Lung (tissue), 12 donors: ENCODE results near the gene KANTR. TPM values are rescaled to one million over a fixed set of nuclear protein-coding genes. Genes with fewer than 3 reads are reported as not detected.

Source experiments
- ATAC-seq: fragments of 200-7000 bp; cut with Tn5 transposase; one replicate; pipeline ENCODE4 v1.9.1; 2020; ENCODE audit warnings: moderate number of reproducible peaks; ENCODE audit not compliant: insufficient read depth, low FRiP score
- DNase-seq, 3 donors: peaks; one replicate each; pipeline ENCODE4 v3.0.0-alpha.2; 2013 to 2017
- H3K27ac ChIP-seq, 2 donors: one replicate each; pipeline ENCODE4 v1.5.1; 2013; ENCODE audit warnings: mild to moderate bottlenecking in 2 of 2, moderate library complexity in 2 of 2, control low read depth in 1 of 2, inconsistent platforms in 1 of 2, low read depth in 1 of 2, low read length in 1 of 2
- H3K27me3 ChIP-seq, 3 donors: one replicate each; pipeline ENCODE4 v1.5.1; 2013; ENCODE audit warnings: low read length in 2 of 3; ENCODE audit not compliant: control insufficient read depth in 3 of 3, insufficient read depth in 3 of 3
- H3K36me3 ChIP-seq, 4 donors: one replicate each; pipeline ENCODE4 v1.5.1; 2013; ENCODE audit warnings: low read length in 4 of 4, mild to moderate bottlenecking in 1 of 4, moderate library complexity in 1 of 4; ENCODE audit not compliant: control insufficient read depth in 4 of 4, insufficient read depth in 4 of 4
- H3K4me1 ChIP-seq, 5 donors: one replicate each; pipeline ENCODE4 v1.5.1; 2013; ENCODE audit warnings: low read length in 5 of 5, mild to moderate bottlenecking in 2 of 5, moderate library complexity in 1 of 5; ENCODE audit not compliant: control insufficient read depth in 5 of 5, insufficient read depth in 5 of 5
- H3K4me3 ChIP-seq: one replicate; pipeline ENCODE4 v1.5.1; 2013; ENCODE audit warnings: mild to moderate bottlenecking, control low read depth, moderate library complexity
- H3K9ac ChIP-seq, 2 donors: one replicate each; pipeline ENCODE4 v1.5.1; 2013; ENCODE audit warnings: low read length in 2 of 2, control low read depth in 1 of 2; ENCODE audit not compliant: insufficient read depth in 1 of 2
- H3K9me3 ChIP-seq, 4 donors: one replicate each; pipeline ENCODE4 v1.5.1; 2013; ENCODE audit warnings: low read length in 3 of 4, mild to moderate bottlenecking in 1 of 4, moderate library complexity in 1 of 4; ENCODE audit not compliant: control insufficient read depth in 4 of 4, insufficient read depth in 3 of 4
- WGBS, 2 donors: extraction: QIAGEN DNeasy Blood & Tissue Kit; methylation state at CpG; one replicate each; pipeline ENCODE4 v1.1.7; 2013; 5-methylcytosine and 5-hydroxymethylcytosine counted together
- polyA plus RNA-seq, 2 donors: library from polyadenylated mRNA; stranded (reverse); fragments of 200-250 nt; gene quantifications; one replicate each; pipeline ENCODE4 v1.2.1, GENCODE V29; 2013
- total RNA-seq, 2 donors: library from RNA; depleted of rRNA in 1 of 2; stranded (reverse); fragments of >200 nt in 1 of 2; gene quantifications; one replicate each; pipeline ENCODE4 v1.2.1, GENCODE V29; 2014 to 2021
- TF ChIP-seq, protein P1 (sequence below): IDR thresholded peaks from 2 replicates; pipeline ENCODE4 v1.5.1; 2012; ENCODE audit warnings: mild to moderate bottlenecking; ENCODE audit errors: control extremely low read depth, extremely low read depth
- donor health status: control.
- donor health status: control.
- donor health status: Bipolar disorder and iron deficiency.
- donor health status: healthy.
- donor health status: DM: yes; HTN: yes; CAD: no.

KANTR gene
- total and polyA plus RNA-seq, 4 donors: 1.4 to 30.5 (median 9.7) TPM

DNA sequence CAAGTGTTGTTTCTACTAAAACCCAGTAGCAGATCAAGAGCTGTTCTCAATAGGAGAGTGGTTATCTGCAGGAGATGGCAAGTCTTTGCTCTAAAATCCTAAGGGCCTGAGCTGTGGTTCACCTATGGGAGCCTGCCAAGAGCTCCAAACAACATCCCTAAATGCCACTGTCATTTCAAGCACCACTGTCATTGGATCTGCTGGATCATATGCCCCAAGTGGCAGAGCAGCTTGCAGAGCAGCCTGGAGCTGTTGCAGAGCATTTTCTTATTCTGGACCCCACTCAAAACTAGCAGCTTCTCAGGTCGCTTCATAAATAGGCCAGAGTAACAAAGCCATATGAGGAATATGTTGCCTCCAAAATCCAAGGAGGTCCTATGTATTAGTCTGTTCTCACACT, 59.6 kb downstream of the KANTR start:
- H3K36me3 ChIP-seq: no peaks in the 10 kb centered on the region
- H3K27me3 ChIP-seq: peaks cover 0 to 22% (median 7%) of the 10 kb centered on the region in 3 donors
- H3K9ac ChIP-seq: no peak overlapping the region
- no peak overlapping the region for H3K4me3 ChIP-seq
- no peaks in the 10 kb centered on the region for H3K4me1 ChIP-seq
- H3K27ac ChIP-seq: no peak overlapping the region
- WGBS, 2 donors: 88 to 100% methylated on average over 1 of the region's 1 CpG
- no peaks in the 10 kb centered on the region for H3K9me3 ChIP-seq
- TF ChIP-seq, protein P1, sequence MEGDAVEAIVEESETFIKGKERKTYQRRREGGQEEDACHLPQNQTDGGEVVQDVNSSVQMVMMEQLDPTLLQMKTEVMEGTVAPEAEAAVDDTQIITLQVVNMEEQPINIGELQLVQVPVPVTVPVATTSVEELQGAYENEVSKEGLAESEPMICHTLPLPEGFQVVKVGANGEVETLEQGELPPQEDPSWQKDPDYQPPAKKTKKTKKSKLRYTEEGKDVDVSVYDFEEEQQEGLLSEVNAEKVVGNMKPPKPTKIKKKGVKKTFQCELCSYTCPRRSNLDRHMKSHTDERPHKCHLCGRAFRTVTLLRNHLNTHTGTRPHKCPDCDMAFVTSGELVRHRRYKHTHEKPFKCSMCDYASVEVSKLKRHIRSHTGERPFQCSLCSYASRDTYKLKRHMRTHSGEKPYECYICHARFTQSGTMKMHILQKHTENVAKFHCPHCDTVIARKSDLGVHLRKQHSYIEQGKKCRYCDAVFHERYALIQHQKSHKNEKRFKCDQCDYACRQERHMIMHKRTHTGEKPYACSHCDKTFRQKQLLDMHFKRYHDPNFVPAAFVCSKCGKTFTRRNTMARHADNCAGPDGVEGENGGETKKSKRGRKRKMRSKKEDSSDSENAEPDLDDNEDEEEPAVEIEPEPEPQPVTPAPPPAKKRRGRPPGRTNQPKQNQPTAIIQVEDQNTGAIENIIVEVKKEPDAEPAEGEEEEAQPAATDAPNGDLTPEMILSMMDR: no peak
- DNase-seq (no peak), ATAC-seq (no peak)

DNA sequence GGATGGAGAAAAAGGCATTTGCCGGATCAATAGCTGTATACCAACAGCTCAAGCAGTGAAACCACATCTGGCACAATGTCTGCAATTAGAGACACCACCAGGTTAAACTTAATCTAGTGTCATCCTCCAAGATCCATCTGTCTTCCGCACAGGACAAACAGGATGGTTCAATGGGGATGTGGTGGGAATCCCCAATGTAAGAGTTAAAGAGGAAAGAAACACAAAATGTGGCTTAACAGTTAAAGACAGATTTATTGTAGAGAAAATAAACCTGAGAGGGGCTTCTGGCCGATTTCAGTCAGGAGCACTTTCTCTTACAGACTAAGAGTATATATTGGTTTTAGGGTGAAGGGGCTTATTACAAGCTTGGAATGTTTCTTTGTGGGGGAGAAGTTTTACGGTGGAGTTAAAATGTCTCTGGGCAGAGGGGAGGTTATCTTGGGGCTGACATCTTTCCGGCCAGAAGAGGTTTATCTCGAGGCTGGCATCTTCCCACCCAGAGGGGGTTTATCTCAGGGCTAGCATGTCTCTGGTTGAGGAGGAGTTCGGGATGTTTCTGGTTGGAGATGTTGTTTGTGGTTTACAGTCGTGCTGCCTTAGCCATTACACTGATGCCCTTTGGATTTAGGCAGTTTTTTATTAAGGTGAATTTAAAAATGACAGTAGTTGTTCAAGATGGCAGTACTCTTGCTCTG, 61.7 kb downstream of the KANTR start:
- DNase-seq (no peak), ATAC-seq (no peak)
- H3K36me3 ChIP-seq: peaks cover 0 to 2% (median 0%) of the 10 kb centered on the region in 4 donors
- no peak overlapping the region for H3K9ac ChIP-seq
- no peak overlapping the region for H3K4me3 ChIP-seq
- TF ChIP-seq, protein P1: no peak
- peaks cover 0 to 38% (median 7%) of the 10 kb centered on the region in 3 donors for H3K27me3 ChIP-seq
- no peaks in the 10 kb centered on the region for H3K9me3 ChIP-seq
- H3K27ac ChIP-seq: no peak overlapping the region
- H3K4me1 ChIP-seq: no peaks in the 10 kb centered on the region
- 87 to 90% methylated on average over 8 of the region's 8 CpGs for WGBS, 2 donors

DNA sequence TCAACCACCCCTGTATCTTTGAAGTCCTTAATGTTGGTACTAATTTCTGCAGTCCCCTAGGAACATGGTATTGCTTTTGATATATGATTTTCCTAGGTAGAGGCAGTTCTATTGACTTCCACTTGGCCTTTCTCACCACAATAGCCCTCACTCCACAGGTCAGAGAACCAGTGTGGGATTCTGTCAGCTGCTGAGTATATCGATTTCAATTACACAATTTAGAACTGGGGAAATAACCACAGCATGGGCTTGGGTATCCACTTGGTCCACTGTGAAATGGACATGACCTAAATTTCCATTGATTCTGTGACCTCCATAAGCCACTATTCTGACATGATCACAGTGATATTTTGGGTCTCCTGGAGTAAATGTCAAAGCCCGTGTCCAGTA, 62.3 kb downstream of the KANTR start:
- Histone ChIP-seq H3K9me3 (no peaks in the 10 kb centered on the region), H3K4me1 (no peaks in the 10 kb centered on the region), H3K27me3 (peaks cover 0 to 40% (median 7%) of the 10 kb centered on the region in 3 donors), H3K9ac (no peak overlapping the region), H3K27ac (no peak overlapping the region), H3K36me3 (peaks cover 0 to 2% (median 0%) of the 10 kb centered on the region in 4 donors), H3K4me3 (no peak overlapping the region)
- TF ChIP-seq, protein P1: no peak
- ATAC-seq (no peak), DNase-seq (no peak)
- 95 to 96% methylated on average over 2 of the region's 2 CpGs for WGBS, 2 donors
